Measurements from ENCODE around the gene ITSN1.

Gene ITSN1

GRCh38 chr21:33893917-33894316 lies 251.6 kb downstream of the ITSN1 start:
- no peak for TF ChIP-seq CTCF (IDR thresholded peaks at IDR 0.05; ENCODE audit: low read depth, low read length)
- Histone ChIP-seq H3K27me3 (no peaks in the 10 kb centered on the region), H3K4me3 (ENCODE audit: low read depth, low read length) (no peak overlapping the region), H3K9me3 (no peaks in the 10 kb centered on the region), H3K36me3 (no peaks in the 10 kb centered on the region), H3K4me1 (peaks cover 11% of the 10 kb centered on the region)
- DNase-seq: peak; percentile 63

GRCh38 chr21:33894736-33895288 lies 252.5 kb downstream of the ITSN1 start:
- H3K27me3 ChIP-seq: no peaks in the 10 kb centered on the region
- peak; percentile 91 for DNase-seq
- H3K9me3 ChIP-seq: no peaks in the 10 kb centered on the region
- TF ChIP-seq CTCF (IDR thresholded peaks at IDR 0.05; ENCODE audit: low read depth, low read length): peak; percentile 91
- peaks cover 11% of the 10 kb centered on the region for H3K4me1 ChIP-seq
- H3K4me3 ChIP-seq (ENCODE audit: low read depth, low read length): peak overlapping the region; percentile 37
- no peaks in the 10 kb centered on the region for H3K36me3 ChIP-seq

- TF ChIP-seq CTCF (IDR thresholded peaks at IDR 0.05; ENCODE audit: low read depth, low read length): no peak
- H3K4me3 ChIP-seq (ENCODE audit: low read depth, low read length): no peak overlapping the region
- H3K4me1 ChIP-seq: peaks cover 11% of the 10 kb centered on the region
- H3K9me3 ChIP-seq: no peaks in the 10 kb centered on the region
- DNase-seq: no peak
- no peaks in the 10 kb centered on the region for H3K36me3 ChIP-seq
- no peaks in the 10 kb centered on the region for H3K27me3 ChIP-seq
These were observed 253.1 kb downstream of the ITSN1 start for GRCh38 chr21:33895356-33895755.

GRCh38 chr21:33896691-33897090 lies 254.4 kb downstream of the ITSN1 start:
- TF ChIP-seq CTCF (IDR thresholded peaks at IDR 0.05; ENCODE audit: low read depth, low read length): no peak
- H3K4me1 ChIP-seq: peaks cover 11% of the 10 kb centered on the region
- no peaks in the 10 kb centered on the region for H3K27me3 ChIP-seq
- no peak for DNase-seq
- peaks cover 6% of the 10 kb centered on the region; the same call in 1 of the 2 replicates for H3K36me3 ChIP-seq
- H3K9me3 ChIP-seq: no peaks in the 10 kb centered on the region
- no peak overlapping the region for H3K4me3 ChIP-seq (ENCODE audit: low read depth, low read length)

GRCh38 chr21:33897098-33897497 lies 254.8 kb downstream of the ITSN1 start:
- H3K36me3 ChIP-seq: peaks cover 8% of the 10 kb centered on the region
- H3K9me3 ChIP-seq: no peaks in the 10 kb centered on the region
- peaks cover 11% of the 10 kb centered on the region for H3K4me1 ChIP-seq
- TF ChIP-seq CTCF (IDR thresholded peaks at IDR 0.05; ENCODE audit: low read depth, low read length): no peak
- no peak for DNase-seq
- no peaks in the 10 kb centered on the region for H3K27me3 ChIP-seq
- no peak overlapping the region for H3K4me3 ChIP-seq (ENCODE audit: low read depth, low read length)

GRCh38 chr21:33897739-33898138 lies 255.4 kb downstream of the ITSN1 start:
- H3K4me3 ChIP-seq (ENCODE audit: low read depth, low read length): no peak overlapping the region
- H3K4me1 ChIP-seq: peaks cover 11% of the 10 kb centered on the region
- DNase-seq: no peak
- H3K27me3 ChIP-seq: no peaks in the 10 kb centered on the region
- no peak for TF ChIP-seq CTCF (IDR thresholded peaks at IDR 0.05; ENCODE audit: low read depth, low read length)
- H3K36me3 ChIP-seq: peaks cover 13% of the 10 kb centered on the region
- no peaks in the 10 kb centered on the region for H3K9me3 ChIP-seq
